ENCODE data around the gene KLF7.

Gene KLF7

GRCh38 chr2:207153266-207153975, 12.3 kb downstream of the KLF7 start:
- no peak for TF ChIP-seq CTCF (IDR thresholded peaks at IDR 0.05; ENCODE audit: extremely low read depth, insufficient read depth, missing control alignments)
- in situ Hi-C loops (cut with MboI; ENCODE audit: low pct_unique_long_range_greater_than_20kb, low sequenced_read_pairs, unreplicated experiment): no loop called here
- no peak for DNase-seq (ENCODE audit: low spot score)

DNA sequence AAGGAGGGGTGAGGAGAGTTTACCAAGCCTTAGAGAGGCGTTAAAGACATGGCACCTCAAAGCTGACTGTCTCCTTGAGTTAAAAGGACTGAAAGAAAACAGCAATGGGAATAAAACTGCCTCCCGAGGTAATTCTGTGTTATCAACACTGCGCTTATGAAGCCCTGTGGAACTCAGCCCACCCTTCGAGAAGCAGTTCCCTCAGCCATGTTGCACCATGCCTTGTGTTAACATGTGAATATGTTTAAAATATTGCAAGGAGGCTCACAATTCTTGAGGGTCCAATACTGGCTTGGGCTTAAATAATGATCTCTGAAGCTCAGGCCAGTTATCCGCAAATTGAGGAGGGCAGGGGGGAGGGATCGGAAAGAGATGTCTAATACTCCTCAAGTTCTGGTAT, 14.7 kb downstream of the KLF7 start:
- no peak for TF ChIP-seq CTCF (IDR thresholded peaks at IDR 0.05; ENCODE audit: extremely low read depth, insufficient read depth, missing control alignments)
- DNase-seq (ENCODE audit: low spot score): no peak
- in situ Hi-C loops (cut with MboI; ENCODE audit: low pct_unique_long_range_greater_than_20kb, low sequenced_read_pairs, unreplicated experiment): no loop called here

GRCh38 chr2:207150284-207150683, 15.5 kb downstream of the KLF7 start:
- DNase-seq (ENCODE audit: low spot score): no peak

GRCh38 chr2:207149249-207150213, 16.2 kb downstream of the KLF7 start:
- TF ChIP-seq CTCF (IDR thresholded peaks at IDR 0.05; ENCODE audit: extremely low read depth, insufficient read depth, missing control alignments): no peak
- DNase-seq (ENCODE audit: low spot score): no peak
- in situ Hi-C loops (cut with MboI; ENCODE audit: low pct_unique_long_range_greater_than_20kb, low sequenced_read_pairs, unreplicated experiment): no loop called here

More at GRCh38 chr2:207150284-207150683, 15.5 kb downstream of the KLF7 start:
- in situ Hi-C loops (cut with MboI; ENCODE audit: low pct_unique_long_range_greater_than_20kb, low sequenced_read_pairs, unreplicated experiment): no loop called here
- TF ChIP-seq CTCF (IDR thresholded peaks at IDR 0.05; ENCODE audit: extremely low read depth, insufficient read depth, missing control alignments): no peak

GRCh38 chr2:207148020-207148419, 17.7 kb downstream of the KLF7 start:
- in situ Hi-C loops (cut with MboI; ENCODE audit: low pct_unique_long_range_greater_than_20kb, low sequenced_read_pairs, unreplicated experiment): no loop called here
- DNase-seq (ENCODE audit: low spot score): no peak
- no peak for TF ChIP-seq CTCF (IDR thresholded peaks at IDR 0.05; ENCODE audit: extremely low read depth, insufficient read depth, missing control alignments)

DNA sequence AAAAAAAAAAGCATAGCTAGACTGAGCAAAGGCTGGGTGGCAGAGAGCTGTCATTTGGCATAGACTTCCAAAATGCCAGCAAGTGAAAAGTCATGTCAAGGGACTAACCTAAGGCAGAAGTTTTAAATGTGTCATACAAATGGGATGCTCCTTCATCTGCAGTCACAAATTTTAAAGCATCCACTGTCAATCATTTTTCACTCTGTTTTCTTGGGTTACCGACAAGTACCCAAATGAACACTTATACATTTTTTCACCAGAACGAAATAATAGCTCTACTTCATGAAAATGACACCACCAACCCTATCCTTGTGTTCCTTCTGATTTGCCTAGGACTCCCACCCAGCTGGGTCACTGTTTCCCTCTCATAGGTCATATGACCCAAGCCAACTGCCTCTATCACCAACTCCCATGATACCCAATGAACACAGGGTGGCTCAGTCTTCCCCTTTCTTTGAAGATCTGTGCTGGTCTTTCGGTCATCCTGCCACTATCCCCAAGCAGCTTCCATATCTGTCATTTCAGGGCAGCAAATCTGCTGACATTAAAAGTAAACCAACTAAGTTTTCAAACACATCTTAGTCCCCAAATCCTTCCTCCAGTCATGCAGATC, 21.5 kb downstream of the KLF7 start:
- DNase-seq (ENCODE audit: low spot score): no peak
- no peak for TF ChIP-seq CTCF (IDR thresholded peaks at IDR 0.05; ENCODE audit: extremely low read depth, insufficient read depth, missing control alignments)
- in situ Hi-C loops (cut with MboI; ENCODE audit: low pct_unique_long_range_greater_than_20kb, low sequenced_read_pairs, unreplicated experiment): no loop called here
